Heart left ventricle (tissue), 13 donors: ENCODE measurements around the gene CNR1.

Source experiments
- CTCF ChIP-seq, 12 donors: fragments of 200-600 bp; sonication (generic) in 4 of 12; IDR thresholded peaks; one replicate each; pipeline versions ENCODE4 v1.5.0 to v1.8.0; 2018 to 2022; ENCODE audit warnings: antibody characterized with exemption in 12 of 12, mild to moderate bottlenecking in 5 of 12
- POLR2A ChIP-seq, 2 donors: fragments of 450-650 bp; IDR thresholded peaks; one replicate each; pipeline ENCODE4 v1.6.1; 2017; ENCODE audit warnings: antibody characterized with exemption in 2 of 2, mild to moderate bottlenecking in 2 of 2, moderate library complexity in 2 of 2
- donor health status: ischemic (EF 13 %, LVEDD 7.1; RV severe dilation, severe dysfunction).
- donor health status: DM: no; HTN: yes; CAD: no.
- donor health status: DM: no; HTN: no; CAD: no.
- donor health status: ischemic (EF 25% LVEDD 6.9; RV normal size, moderate dysfunction).
- donor health status: ischemic (EF 25% LVEDD 5.7; RV mildly dilated, moderate dysfunction).
- donor health status: ischemic (EF 35%, LVEDD 5.7; RV mildly dilated, moderate dysfunction).
- donor health status: nonischemic (EF 11% LVEDD 7.7; RV severe dilation, severe dysfunction).
- donor health status: DM: yes; HTN: yes; CAD: no.
- donor health status: PGD.
- donor health status: ischemic (EF 29% LVEDD 5.4; RV normal size, mild dysfunction).
- donor health status: nonischemic (EF 23%, LVEDD 6.1; RV moderate dilation, normal function).

DNA sequence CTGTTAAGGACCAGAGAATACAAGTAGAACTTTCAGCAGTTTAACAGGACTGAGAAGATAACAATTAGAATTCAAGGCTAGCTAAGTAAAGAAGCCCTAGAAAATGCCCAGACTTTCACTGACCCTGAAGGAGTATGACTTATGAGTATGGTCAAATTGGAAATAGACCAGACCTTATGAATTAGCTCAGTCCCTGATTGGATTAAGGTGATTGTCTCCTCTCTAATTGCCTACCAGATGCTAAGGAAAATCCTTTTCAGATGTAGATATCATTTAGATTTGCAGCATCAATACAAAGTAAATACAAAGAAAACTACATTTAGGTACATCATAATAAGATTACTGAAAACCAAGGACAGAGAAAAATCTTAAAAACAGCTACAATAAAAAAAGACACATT lies 58.9 kb downstream of the CNR1 start:
- no peak for TF ChIP-seq CTCF (IDR thresholded peaks at IDR 0.05)
- no peak for TF ChIP-seq POLR2A (IDR thresholded peaks at IDR 0.05)
